GM12878 (cell line): ENCODE measurements around the gene JADE1. TPM values are rescaled to one million over a fixed set of nuclear protein-coding genes. Genes with fewer than 3 reads are reported as not detected.

Experiments
- ATAC-seq: fragments of 200-7000 bp; cut with Tn5 transposase; 3 replicates; pipeline ENCODE4 v1.9.1; 2020; ENCODE audit warnings: mild to moderate bottlenecking, moderate library complexity
- BruUV-seq: library from RNA; stranded (reverse); fragments of 400-500 nt; replicated peaks from 2 replicates; lab custom pipeline; 2021; lab: Mats Ljungman, UMichigan
- CTCF ChIA-PET: fragments of 300-600 bp; sonication (Branson Sonifier 250); formaldehyde crosslinking; extraction: SDS; loops from one replicate; lab custom pipeline; 2021; ENCODE audit warnings: inconsistent platforms; lab: Yijun Ruan, JAX
- POLR2A ChIA-PET: fragments of 350-600 bp; formaldehyde crosslinking; extraction: SDS; loops from one replicate; lab custom pipeline; 2021; ENCODE audit warnings: inconsistent platforms; lab: Charles Lee
- RAD21 ChIA-PET: fragments of 300-600 bp; sonication (Branson Sonifier 250); formaldehyde crosslinking; loops from one replicate; lab custom pipeline; 2023; ENCODE audit warnings: antibody characterized with exemption; ENCODE audit not compliant: unreplicated experiment; lab: Charles Lee
- SMC1A ChIA-PET: fragments of 300-600 bp; sonication (Branson Sonifier 250); formaldehyde crosslinking; loops from one replicate; lab custom pipeline; 2023; ENCODE audit not compliant: unreplicated experiment, uncharacterized antibody; lab: Charles Lee
- DNase-seq: peaks from one replicate; pipeline ENCODE4 v3.0.0-alpha.2; 2011; ENCODE audit warnings: low read depth, low spot score
- FAIRE-seq: peaks from 3 replicates; lab custom pipeline; 2011; peaks lifted over from hg19 to GRCh38; lab: Jason Lieb, UNC
- H2AFZ ChIP-seq: 2 replicates; pipeline ENCODE4 v1.6.0; 2011; ENCODE audit warnings: low read depth, low read length, control low read depth; ENCODE audit not compliant: control insufficient read depth
- H3K27ac ChIP-seq: 2 replicates; pipeline ENCODE4 v1.5.1; 2011; ENCODE audit warnings: control low read depth; ENCODE audit not compliant: control insufficient read depth, insufficient read depth
- H3K27me3 ChIP-seq, 2 experiments: replicated peaks in 1 of 2; 2 replicates each; pipeline versions ENCODE4 v1.6.0 to v1.6.1; 2011; ENCODE audit warnings: low read length in 1 of 2; ENCODE audit not compliant: control insufficient read depth in 2 of 2, insufficient read depth in 2 of 2
- H3K36me3 ChIP-seq, 2 experiments: 2 replicates each; pipeline ENCODE4 v1.5.1; 2011; ENCODE audit warnings: low read length in 1 of 2; ENCODE audit not compliant: control insufficient read depth in 2 of 2, insufficient read depth in 2 of 2
- H3K4me1 ChIP-seq: 2 replicates; pipeline ENCODE4 v1.6.1; 2011; ENCODE audit warnings: mild to moderate bottlenecking, low read length, moderate library complexity, mixed read lengths; ENCODE audit not compliant: control insufficient read depth, insufficient read depth
- H3K4me2 ChIP-seq: 2 replicates; pipeline ENCODE4 v1.6.0; 2011; ENCODE audit warnings: control low read depth; ENCODE audit not compliant: control insufficient read depth, insufficient read depth
- H3K4me3 ChIP-seq: fragments of 200-600 bp; sonication (generic); 2 replicates; pipeline ENCODE4 v1.5.1; 2016
- H3K79me2 ChIP-seq: 2 replicates; pipeline ENCODE4 v1.6.0; 2011; ENCODE audit warnings: low read length; ENCODE audit not compliant: control insufficient read depth, insufficient read depth
- H3K9ac ChIP-seq: 2 replicates; pipeline ENCODE4 v1.8.0; 2011; ENCODE audit warnings: low read length, control low read depth, mixed read lengths; ENCODE audit not compliant: control insufficient read depth, insufficient read depth
- H3K9me3 ChIP-seq: replicated peaks from 3 replicates; pipeline ENCODE4 v1.5.1; 2011; ENCODE audit warnings: mild to moderate bottlenecking, low read length; ENCODE audit not compliant: control insufficient read depth, insufficient read depth
- H4K20me1 ChIP-seq: 2 replicates; pipeline ENCODE4 v1.6.0; 2011; ENCODE audit not compliant: control insufficient read depth, insufficient read depth
- ASH2L ChIP-seq: fragments of 300-600, 200-600 bp; sonication (generic); IDR thresholded peaks from 2 replicates; pipeline ENCODE4 v1.6.1; 2017; ENCODE audit warnings: low read depth, mild to moderate bottlenecking, borderline replicate concordance
- ATF7 ChIP-seq: fragments of 450-650 bp; IDR thresholded peaks from 2 replicates; pipeline ENCODE4 v1.6.1; 2016; ENCODE audit warnings: low read depth, mild to moderate bottlenecking
- CEBPB ChIP-seq, 2 experiments: fragments of 150-350 bp in 1 of 2; IDR thresholded peaks; 2 replicates each; pipeline ENCODE4 v1.6.1; 2012 to 2014; ENCODE audit warnings: low read depth in 2 of 2, low read length in 2 of 2, borderline replicate concordance in 1 of 2, inconsistent platforms in 1 of 2
- CHD1 ChIP-seq: IDR thresholded peaks from 2 replicates; pipeline ENCODE4 v1.6.1; 2012; ENCODE audit warnings: low read depth, low read length, improper control_type of control experiment
- CUX1 ChIP-seq: IDR thresholded peaks from 2 replicates; pipeline ENCODE4 v1.6.1; 2012; ENCODE audit warnings: improper control_type of control experiment, low read depth, low read length; ENCODE audit not compliant: insufficient replicate concordance
- EED ChIP-seq: sonication (generic); IDR thresholded peaks from 2 replicates; pipeline ENCODE4 v1.6.1; 2016; ENCODE audit warnings: antibody characterized with exemption, low read depth
- FOS ChIP-seq: IDR thresholded peaks from 3 replicates; pipeline ENCODE4 v1.6.1; 2011; ENCODE audit warnings: borderline replicate concordance; ENCODE audit not compliant: insufficient read length; ENCODE audit errors: extremely low read depth
- IRF5 ChIP-seq: fragments of 450-650 bp; IDR thresholded peaks from 2 replicates; pipeline ENCODE4 v1.6.1; 2017; ENCODE audit warnings: borderline replicate concordance
- RBBP5 ChIP-seq: fragments of 200-600 bp; sonication (generic); conservative IDR thresholded peaks from 2 replicates; pipeline ENCODE4 v1.6.1; 2016
- RELB ChIP-seq: fragments of 450-650 bp; IDR thresholded peaks from 2 replicates; pipeline ENCODE4 v1.6.1; 2017; ENCODE audit warnings: low read depth, mild to moderate bottlenecking, moderate library complexity
- ZBED1 ChIP-seq: IDR thresholded peaks from 2 replicates; pipeline ENCODE4 v1.6.1; 2016; ENCODE audit warnings: borderline replicate concordance
- WGBS: methylation state at CpG from one replicate; pipeline ENCODE4 v1.1.6; 2016; ENCODE audit warnings: low lambda C conversion rate; ENCODE audit not compliant: insufficient replicate concordance, insufficient coverage; ENCODE audit errors: missing lambda C conversion rate; 5-methylcytosine and 5-hydroxymethylcytosine counted together
- in situ Hi-C: fragments of 300-500 bp; cut with MboI; formaldehyde crosslinking; loops from 9 replicates; pipeline ENCODE4 v1.14.3; 2018; ENCODE audit warnings: mixed read lengths
- intact Hi-C: fragments of 100-400 bp; cut with micrococcal nuclease; formaldehyde crosslinking; loops from one replicate; pipeline ENCODE4 v1.14.2; 2022; ENCODE audit not compliant: unreplicated experiment
- polyA plus RNA-seq, 11 experiments: library from polyadenylated mRNA; depleted of rRNA in 4 of 11; unstranded in 6 of 11; stranded (reverse) in 5 of 11; fragments of >200 nt; fragmentation: Nextera tagmentation in 4 of 11; fragmentation: Illumina TruSeq in 1 of 11; extraction: Ambion mirVana in 4 of 11; extraction: Trizol in 1 of 11; gene quantifications; 1 replicate in 1 of 11; 2 replicates in 10 of 11; pipeline versions ENCODE4 v1.2.1 to v1.2.3, GENCODE V29; 2011 to 2016; ENCODE audit warnings: inconsistent platforms in 2 of 11, missing spikeins in 2 of 11, low read depth in 1 of 11
- total RNA-seq, 4 experiments: library from RNA; depleted of rRNA in 3 of 4; stranded (reverse); fragments of >200 nt in 3 of 4; fragmentation: Illumina TruSeq in 1 of 4; extraction: Trizol in 1 of 4; gene quantifications; 2 replicates each; pipeline versions ENCODE4 v1.2.1 to v1.2.3, GENCODE V29; 2013 to 2021

JADE1 gene
- total and polyA plus RNA-seq, 10 of the 15 experiments (the other 5 are each of a cell fraction or from before 2014, with no cell fraction given) = 5.9 to 27.2 (median 15.8) TPM

GRCh38 chr4:128811571-128812441, 2.3 kb downstream of the JADE1 start:
- Histone ChIP-seq H3K36me3 (peaks cover 0 to 2% of the 10 kb centered on the region in 2 experiments; a peak in 1 of 4 replicates), H2AFZ (peak overlapping the region; percentile 64), H3K27me3 (no peaks in the 10 kb centered on the region), H3K79me2 (peaks cover 54% of the 10 kb centered on the region), H4K20me1 (no peaks in the 10 kb centered on the region), H3K4me2 (peak overlapping the region; percentile 92), H3K4me1 (no peaks in the 10 kb centered on the region), H3K4me3 (peak overlapping the region; percentile 99), H3K9ac (peak overlapping the region; percentile 93), H3K27ac (peak overlapping the region; percentile 97), H3K9me3 (no peaks in the 10 kb centered on the region)
- in situ Hi-C loops = loop anchor here (10.0 kb wide), 2 partner anchors 283 to 527 kb away; partner anchors contain the start of genes C4orf33, PGRMC2 and SCLT1
- ChIA-PET POLR2A (interaction anchor here (0.6 to 3.8 kb wide), 15 partner anchors 9 to 1219 kb away, joined by 3 to 70 read pairs (median 16); partner anchors contain the start of genes C4orf33 and SCLT1), SMC1A (interaction anchor here (0.6 to 5.0 kb wide), 17 partner anchors 12 to 357 kb away, joined by 3 to 76 read pairs (median 5); partner anchors contain the start of gene SCLT1), CTCF (interaction anchor here (1.4 to 4.5 kb wide), 9 partner anchors 12 to 358 kb away, joined by 3 to 66 read pairs (median 8); no protein-coding TSS in a partner anchor), RAD21 (interaction anchor here (0.8 to 4.8 kb wide), 17 partner anchors 9 to 526 kb away, joined by 3 to 111 read pairs (median 9); partner anchors contain the start of genes C4orf33 and SCLT1)
- intact Hi-C loops = loop anchor here (1.0 to 5.0 kb wide), 7 partner anchors 15 to 1029 kb away; partner anchors contain the start of genes ABHD18, C4orf33, HSPA4L and MFSD8
- ATAC-seq = peak; percentile 70
- FAIRE-seq = no peak
- WGBS = 2% methylated on average over 86 of the region's 123 CpGs
- no peak for DNase-seq
- TSS peak; percentile 71 for BruUV-seq
- TF ChIP-seq FOS (no peak), EED (peak; percentile 45; the same call in 1 of the 2 replicates), ASH2L (peak; percentile 79; the same call in 1 of the 2 replicates), RBBP5 (no peak), ZBED1 (0 out of 2 replicates have a peak, but pooled peaks have one; percentile 32), ATF7 (no peak), IRF5 (no peak), CHD1 (no peak), RELB (no peak), CUX1 (no peak), CEBPB (IDR thresholded peaks at IDR 0.05; ENCODE audit: borderline replicate concordance in 1 of 2, low read depth in 2 of 2, low read length in 2 of 2) (no peak)
